HTR-8/SVneo (cell line): Measurements from ENCODE around the gene CTNNA3.
"Not testable (repeated sequence)": the region's sequence is repeated elsewhere in the genome, so short reads cannot be mapped to it uniquely, and the experiment has no call there.

Experiments
- DNase-seq: peaks from one replicate; pipeline ENCODE4 v3.0.0; 2011; ENCODE audit warnings: low spot score, mixed read lengths; ENCODE audit not compliant: insufficient read length
- FAIRE-seq: peaks from 2 replicates; lab custom pipeline; 2011; peaks lifted over from hg19 to GRCh38; lab: Jason Lieb, UNC

The CTNNA3 gene

DNA sequence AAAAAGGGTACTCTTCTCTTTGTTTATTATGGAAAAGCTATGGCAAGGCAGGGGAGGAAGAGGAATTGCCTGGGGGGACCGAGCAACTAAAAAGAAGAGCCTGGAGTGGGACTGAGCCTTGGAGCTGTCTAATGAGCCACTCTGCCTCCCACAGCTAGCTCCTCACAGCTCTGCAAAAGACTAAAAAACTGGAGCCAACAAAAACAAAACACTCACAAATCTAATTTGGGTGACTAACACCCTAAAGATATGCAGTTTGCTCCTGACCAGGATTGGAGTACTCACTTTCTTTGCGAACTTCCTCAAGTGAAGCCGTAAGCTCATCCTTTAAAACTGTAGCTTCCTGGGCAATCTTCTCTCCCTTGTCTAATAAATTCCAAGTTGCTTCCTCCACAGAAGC is 89.4 kb downstream of the CTNNA3 start:
- DNase-seq = peak; percentile 45
- no peak for FAIRE-seq

- FAIRE-seq = no peak
These were observed 92.3 kb downstream of the CTNNA3 start for GRCh38 chr10:67603701-67604100.

DNA sequence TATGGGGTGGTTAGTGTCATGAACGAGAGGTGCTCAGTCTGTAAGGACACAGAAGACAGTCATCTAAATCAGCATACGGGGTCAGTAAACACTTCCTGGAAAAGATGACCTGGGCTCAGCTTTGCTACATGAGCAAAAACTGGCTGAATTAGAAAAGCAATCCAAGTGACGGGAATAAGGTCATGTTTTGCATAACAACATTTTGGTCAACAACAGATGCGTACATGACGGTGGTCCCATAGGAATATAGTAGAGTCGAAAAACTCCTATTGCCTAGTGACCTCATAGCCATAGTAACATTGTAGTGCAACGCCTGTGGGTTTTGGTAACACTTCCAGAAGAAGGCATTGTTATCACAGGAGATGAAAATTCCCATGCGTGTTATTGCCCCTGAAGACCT is 92.9 kb downstream of the CTNNA3 start:
- no peak for DNase-seq

More at GRCh38 chr10:67603701-67604100, 92.3 kb downstream of the CTNNA3 start:
- no peak for DNase-seq

GRCh38 chr10:67602268-67602950 is 93.6 kb downstream of the CTNNA3 start:
- DNase-seq (peak; percentile 69), FAIRE-seq (peak; percentile 80)

More for the DNA sequence above, 92.9 kb downstream of the CTNNA3 start:
- FAIRE-seq = no peak

- FAIRE-seq = no peak
- DNase-seq = no peak
These were observed 96.4 kb downstream of the CTNNA3 start for GRCh38 chr10:67599597-67599996.

GRCh38 chr10:67596641-67597040 is 99.4 kb downstream of the CTNNA3 start:
- FAIRE-seq = no peak

DNA sequence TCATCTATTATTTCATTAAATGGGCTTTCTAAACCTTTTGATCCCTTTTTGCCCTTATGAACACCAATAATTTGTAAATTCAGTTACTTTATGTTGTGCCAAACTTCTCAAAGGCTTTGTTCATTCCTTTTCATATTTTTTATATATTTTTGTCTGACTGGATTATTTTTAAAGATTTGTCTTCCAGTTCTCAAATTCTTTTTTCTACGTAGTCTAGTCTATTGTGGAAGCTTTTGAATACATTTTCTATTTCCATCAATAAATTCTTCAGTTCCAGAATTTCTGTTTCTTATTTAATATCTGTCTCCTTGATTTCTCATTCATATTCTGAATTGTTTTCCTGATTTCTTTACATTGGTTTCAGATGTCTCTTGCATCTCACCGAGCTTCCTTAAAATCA is 108.2 kb downstream of the CTNNA3 start:
- DNase-seq (no peak), FAIRE-seq (no peak)

More at GRCh38 chr10:67596641-67597040, 99.4 kb downstream of the CTNNA3 start:
- no peak for DNase-seq

- no peak for FAIRE-seq
These were observed 120.5 kb downstream of the CTNNA3 start for GRCh38 chr10:67575532-67575931.

DNA sequence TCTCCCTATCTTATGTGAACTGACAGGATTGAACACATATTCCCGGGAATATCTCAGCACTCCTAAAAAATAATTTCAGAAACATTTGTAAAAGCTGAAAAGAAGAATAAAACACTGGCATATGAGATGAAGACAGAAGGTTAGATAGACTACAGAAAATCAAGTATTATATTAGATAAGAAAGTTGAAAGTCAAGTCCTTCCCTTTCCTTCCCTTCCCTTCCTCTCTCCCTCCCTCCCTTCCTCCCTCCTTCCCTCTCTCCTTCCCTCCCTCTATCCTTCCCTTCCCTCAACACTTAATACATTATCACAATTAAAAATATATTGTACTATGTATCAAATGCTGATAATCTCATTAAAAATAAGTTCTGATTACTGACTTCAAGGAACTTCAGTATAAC is 122.5 kb downstream of the CTNNA3 start:
- FAIRE-seq = no peak
- DNase-seq = no peak

More at GRCh38 chr10:67575532-67575931, 120.5 kb downstream of the CTNNA3 start:
- DNase-seq = no peak

- no peak for DNase-seq
- FAIRE-seq = no peak
These were observed 124.5 kb downstream of the CTNNA3 start for GRCh38 chr10:67571503-67571902.

GRCh38 chr10:67558311-67558710 is 137.7 kb downstream of the CTNNA3 start:
- not testable (repeated sequence) for FAIRE-seq, DNase-seq

DNA sequence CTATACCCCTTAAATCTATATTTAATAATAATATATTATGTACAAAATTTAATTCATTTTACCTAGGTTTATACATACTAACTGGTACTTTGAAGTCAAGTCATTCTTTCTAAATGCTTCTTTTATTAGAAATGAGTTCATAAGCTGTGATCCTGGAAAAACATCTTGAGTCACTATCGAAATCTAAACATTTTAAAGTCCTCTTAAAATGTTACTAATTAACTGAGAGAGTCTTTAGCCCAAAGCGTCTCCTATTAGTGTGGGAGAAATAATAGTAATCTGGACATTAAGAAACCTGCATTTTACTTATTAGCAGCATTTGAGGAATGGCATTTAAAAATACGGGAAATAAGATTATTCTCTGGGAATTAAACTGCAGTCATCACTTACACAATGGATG is 142.7 kb downstream of the CTNNA3 start:
- FAIRE-seq (no peak), DNase-seq (no peak)

DNA sequence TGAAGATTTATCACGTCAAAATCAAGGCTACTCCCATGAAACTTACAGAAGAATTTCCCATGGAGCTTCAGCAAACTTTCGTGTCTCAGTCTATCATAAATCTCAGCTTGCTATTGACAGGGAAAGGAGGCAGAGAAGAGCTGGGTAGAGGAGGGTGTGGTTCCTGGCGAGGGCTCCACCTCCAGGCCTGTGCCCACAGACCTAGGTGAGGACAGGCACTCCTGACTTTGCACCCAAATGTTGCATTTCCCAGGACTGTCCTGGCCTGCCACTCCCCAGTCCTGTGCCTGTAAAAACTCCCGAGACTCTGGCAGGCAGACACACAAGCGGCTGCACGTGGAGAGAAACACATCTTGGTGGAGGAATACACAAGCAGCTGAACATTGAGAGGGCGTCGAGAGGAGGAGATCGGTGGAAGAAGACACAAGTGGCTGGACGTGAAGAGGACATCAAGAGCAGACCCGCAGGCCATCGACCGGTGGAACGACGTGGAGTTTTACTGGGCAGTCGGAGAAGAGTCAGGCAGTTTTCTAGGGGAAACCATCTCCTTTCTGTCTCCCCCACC is 145.1 kb downstream of the CTNNA3 start:
- no peak for FAIRE-seq
- no peak for DNase-seq

DNA sequence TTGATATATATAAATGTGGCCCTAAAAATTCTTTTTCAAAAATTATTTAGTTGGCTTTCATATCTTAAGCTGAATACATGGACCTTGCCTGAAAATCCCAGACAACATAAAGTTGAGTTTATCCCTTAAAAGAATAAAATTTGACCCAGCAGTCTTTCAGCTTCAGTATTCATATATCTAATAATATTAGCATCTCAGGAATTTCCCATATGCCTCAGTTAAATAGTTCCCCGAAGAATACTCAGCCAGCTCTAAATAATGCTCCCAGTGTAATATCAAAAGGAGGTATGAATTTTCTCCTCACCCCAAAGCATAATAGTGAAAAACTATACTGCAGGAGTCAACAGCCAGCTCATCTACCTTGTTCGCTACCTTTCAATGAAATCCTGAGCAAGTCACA is 145.9 kb downstream of the CTNNA3 start:
- no peak for DNase-seq
- FAIRE-seq = no peak

GRCh38 chr10:67549390-67549789 is 146.6 kb downstream of the CTNNA3 start:
- FAIRE-seq = no peak
- DNase-seq = no peak

- DNase-seq (no peak), FAIRE-seq (no peak)
These were observed 154.6 kb downstream of the CTNNA3 start for GRCh38 chr10:67541411-67541810.

DNA sequence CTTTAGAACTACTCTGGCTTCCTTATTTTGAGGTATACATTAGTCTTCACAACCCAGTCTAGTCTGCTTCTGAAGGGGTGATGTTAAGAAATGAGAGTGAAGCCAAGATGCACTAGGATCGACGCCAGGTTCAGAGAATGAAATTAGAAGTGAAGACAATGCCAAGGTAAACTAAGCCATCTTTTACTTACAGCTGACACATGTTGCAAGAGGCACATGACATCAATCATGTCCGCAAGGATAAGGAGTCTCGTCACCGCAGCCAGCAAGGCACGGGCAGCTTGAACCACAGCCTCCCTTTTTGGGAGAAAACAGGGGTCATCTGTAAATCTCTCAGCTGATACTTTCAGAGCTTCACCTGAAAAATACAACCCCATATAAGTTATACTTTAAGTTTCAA is 156.7 kb downstream of the CTNNA3 start:
- DNase-seq = no peak
- no peak for FAIRE-seq

GRCh38 chr10:67537906-67538305 is 158.1 kb downstream of the CTNNA3 start:
- no peak for FAIRE-seq
- DNase-seq = no peak

DNA sequence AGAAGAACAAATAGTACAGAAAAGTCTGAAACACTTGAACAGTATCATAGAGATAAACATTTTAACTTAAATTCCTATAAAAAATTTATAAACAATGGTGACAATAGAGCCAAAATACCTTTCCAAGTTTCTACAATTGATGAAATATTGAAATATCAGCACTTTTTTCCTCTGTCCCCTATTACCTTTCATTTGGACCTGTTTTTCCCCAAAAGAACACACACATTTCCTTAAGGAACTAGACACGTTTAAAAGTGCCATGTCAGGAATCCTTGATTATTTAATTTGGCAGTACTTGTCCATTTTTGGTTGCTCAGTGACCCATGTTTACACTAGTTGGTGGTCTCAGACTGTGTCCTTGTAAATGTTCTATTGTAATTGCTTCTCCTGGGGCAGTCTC is 162.6 kb downstream of the CTNNA3 start:
- DNase-seq = no peak
- no peak for FAIRE-seq

DNA sequence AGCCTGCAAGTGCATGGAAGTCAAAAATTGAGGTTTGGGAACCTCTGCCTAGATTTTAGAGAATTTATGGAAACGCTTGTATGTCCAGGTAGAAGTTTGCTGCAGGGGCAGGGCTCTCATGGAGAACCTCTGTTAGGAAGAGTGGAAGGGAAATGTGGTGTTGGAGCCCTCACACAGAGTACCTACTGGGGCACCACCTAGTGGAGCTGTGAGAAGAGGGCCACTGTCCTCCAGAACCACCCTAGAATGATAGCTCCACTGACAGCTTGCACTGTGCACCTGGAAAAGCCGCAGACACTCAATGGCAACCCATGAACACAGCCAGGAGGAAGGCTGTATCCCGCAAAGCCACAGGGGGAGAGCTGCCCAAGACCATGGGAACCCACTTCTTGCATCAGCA is 165.0 kb downstream of the CTNNA3 start:
- not testable (repeated sequence) for FAIRE-seq, DNase-seq

- FAIRE-seq (no peak), DNase-seq (no peak)
These were observed 168.6 kb downstream of the CTNNA3 start for GRCh38 chr10:67527351-67527750.

DNA sequence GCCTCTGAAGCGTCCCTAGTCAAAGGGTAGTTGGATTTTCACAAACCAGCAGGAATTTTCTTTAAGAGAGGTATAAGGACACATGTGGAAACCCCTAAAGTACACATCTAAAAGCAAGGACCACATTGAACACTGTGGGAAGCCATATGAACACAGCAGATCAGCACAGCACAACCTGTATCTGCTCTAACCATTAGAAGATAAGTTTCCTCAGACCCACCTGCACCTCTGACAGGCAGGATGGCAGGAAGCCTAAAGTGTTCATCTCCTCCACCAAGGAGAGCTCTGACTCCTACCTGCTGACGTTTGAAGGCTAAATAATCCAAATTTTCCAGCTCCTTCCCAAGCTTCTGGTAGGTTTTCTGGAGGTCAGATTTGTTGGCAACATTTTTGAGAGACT is 174.4 kb downstream of the CTNNA3 start:
- DNase-seq (no peak), FAIRE-seq (no peak)
